Raji (cell line): ENCODE results near the gene SLC37A1.

Experiments used
- POLR2A ChIP-seq: IDR thresholded peaks from 2 replicates; pipeline ENCODE4 v1.6.1; 2011; ENCODE audit warnings: low read depth, low read length, control low read depth; ENCODE audit not compliant: insufficient read depth

SLC37A1 gene

DNA sequence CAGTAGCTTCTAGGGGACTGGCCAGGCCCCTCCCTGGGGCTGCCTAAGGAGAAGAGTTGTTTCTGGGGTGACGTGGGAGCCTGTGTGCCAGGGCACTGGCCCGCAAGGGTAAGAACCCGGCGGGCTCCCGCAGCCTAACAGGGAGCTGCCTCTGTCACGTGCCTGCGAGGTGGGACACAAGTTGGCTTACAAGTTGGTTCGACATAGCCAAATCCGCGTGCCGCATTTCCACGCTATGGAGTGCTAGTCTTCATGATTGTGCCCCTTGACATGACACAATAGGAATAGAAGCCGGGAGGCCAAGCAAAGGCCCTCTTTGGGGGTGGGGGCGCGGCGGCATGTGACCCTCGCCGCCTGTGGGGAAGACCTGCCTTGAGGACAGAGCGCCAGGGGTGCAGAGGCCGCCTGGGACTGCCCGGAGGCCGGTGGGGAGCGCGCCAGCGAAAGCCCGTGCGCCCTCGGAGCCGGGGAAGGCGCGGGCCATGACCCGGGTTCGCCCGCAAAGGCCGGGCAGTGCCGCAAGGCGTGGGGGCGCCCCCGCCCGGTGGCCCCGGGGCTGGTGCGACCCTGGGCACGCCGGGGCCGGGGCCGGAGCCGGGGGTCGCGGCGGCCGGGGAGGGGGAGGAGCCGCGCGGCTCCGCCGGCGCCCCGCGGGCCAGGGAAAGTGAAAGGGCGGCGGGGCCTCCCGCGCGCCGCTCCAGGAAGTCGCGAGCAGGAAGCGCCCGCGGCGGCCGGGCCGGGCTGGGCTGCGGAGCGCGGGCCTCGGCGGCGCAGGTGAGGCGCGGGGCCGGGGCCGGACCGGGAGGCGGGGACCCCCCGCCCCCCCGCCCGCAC lies at the start of gene SLC37A1:
Gene SLC37A1 (plus strand): TSS at position 702 of the 834 bp plus-strand sequence. CDS start 4,603 bp downstream, outside the sequence.
- TF ChIP-seq POLR2A, result no peak

DNA sequence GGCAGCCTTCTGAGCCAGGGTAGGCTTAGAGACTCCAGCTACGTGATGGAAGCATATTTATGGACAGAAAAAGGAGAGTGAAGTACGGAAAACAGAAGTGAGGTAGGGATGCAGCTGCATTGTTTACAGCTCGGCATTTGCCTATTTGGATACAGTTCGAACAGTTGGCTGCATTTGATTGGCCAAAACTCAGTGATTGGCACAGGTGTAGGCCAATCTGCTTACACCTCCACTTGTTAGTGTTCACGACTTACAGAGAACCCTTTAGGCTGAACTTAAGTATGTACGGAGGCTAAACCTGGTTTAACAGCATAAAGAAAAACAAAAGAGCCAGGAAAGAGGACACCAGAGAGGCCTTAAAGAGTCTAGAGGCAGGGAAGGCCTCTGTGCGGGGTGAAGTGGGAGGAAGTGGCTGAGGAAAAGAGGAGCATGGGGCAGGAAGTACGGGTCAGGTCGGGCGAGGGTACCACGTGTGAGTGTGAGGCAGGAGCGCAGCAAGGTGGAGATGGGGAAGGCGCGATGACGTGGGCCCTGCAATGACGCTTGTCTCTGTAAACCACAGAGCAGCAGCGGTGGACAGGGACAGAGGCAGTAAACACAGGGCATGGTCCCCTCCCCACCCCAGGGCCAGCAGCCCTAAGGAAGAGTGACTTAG lies 49.7 kb upstream of the SLC37A1 start:
- 0 out of 2 replicates have a peak, but pooled peaks have one; percentile 6 for TF ChIP-seq POLR2A

DNA sequence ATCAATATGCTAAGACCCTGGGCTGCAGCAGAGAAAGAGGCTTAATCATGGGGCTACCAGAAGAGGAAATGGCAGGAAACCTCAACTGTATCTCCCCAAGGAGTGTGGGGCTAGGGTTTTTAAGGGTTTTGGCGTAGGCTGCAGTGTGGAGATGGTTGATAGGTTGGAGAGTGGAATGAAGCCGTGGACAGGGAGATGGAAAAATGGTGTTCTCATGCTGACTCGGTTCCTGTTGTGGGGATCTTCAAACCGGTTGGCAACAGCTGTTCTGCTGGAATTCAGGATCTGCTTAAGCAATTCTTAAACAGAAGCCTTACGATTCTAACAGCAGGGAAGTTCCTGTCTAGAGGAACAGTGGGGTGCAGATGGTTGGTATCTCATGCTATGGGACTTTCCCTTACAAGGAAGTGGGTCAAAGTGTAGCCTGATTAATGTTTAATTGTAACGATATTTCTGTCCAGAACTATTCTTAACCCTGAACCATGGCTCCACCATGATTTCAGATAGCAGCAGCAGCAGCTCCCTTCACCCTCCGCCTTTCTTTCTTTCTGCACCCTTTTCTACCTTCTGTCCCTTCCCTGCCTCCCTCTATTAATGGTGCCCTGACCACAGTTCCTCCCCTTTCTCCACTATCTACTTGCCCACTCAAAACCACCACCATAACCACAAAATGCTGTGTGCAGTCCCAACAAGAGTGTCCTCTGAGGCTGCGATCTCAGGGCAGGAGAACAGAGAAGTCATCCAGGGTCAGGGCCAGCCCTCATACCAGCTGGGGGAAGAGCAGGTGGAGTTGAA lies 48.4 kb upstream of the SLC37A1 start:
- TF ChIP-seq POLR2A, result no peak

DNA sequence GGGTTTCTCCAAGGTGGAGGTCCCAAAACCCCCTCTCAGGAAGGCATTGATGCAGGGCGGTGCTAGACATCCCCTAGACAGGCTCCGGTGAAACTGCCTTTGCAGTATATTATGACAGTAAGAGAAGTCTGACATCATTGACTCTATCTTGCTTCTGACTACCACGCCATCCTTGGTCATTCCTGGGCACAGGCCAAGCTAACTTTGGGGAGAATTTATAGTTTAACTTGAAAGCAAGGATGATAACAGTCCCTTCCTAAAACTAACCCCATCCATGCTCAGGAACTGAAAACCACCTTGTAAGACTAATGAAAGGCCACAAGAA lies 47.9 kb upstream of the SLC37A1 start:
- no peak for TF ChIP-seq POLR2A

DNA sequence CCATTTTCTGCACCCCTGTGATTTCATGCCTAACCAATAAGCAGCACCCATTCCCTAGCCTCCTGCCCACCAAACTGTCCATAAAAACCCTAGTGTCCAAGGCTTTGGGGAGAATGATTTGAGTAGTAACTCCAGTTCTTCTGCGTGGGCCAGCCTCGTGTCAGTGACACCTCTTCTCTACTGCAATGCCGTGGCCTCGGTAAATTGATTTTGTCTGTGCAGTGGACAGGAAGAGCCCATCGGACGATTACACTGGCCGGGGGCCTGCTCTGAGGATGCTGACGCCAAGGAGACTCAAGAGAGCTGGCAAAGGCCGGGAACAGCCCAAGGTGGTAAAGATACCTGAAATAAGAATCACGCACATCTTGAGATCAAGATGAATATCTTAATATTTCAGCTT lies 47.0 kb upstream of the SLC37A1 start:
- TF ChIP-seq POLR2A, result no peak

DNA sequence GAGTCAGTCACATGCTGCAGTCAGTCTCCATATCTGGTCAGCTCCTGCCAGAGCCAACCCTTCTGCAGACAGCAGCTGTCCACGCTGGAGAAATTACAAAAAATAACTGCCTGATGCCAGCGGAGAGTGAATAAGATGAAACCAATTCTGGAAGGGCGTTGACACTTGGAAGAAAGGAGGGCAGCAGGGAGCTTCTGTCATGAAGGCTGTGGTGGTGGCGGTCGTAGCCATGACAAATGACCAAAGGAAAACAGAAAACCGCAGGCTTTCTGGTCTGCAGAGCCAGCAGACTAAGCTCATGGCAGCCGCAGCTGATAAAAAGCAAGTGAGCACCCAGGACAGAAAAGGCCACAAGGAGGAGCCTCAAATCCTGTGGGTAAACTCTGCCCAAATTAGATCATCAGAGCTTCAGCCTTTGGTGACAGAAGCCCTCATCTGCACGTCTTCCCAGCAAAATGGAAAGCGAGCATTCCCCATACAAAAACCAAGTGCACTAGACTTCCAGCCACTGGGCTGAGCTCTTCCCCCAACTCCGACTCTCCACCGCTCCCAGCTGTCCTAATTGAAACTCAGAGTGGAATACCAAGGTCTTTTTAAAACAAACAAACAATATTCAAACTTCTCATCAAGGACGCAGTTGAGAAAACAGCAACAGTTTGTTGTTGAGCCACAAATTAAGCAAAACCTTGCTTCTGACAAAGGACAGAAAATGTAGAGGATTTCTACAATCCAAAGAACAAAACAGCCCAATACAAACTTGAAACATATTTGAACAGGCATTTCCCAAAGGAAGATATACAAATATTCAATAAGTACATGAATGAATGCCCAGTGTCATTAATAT lies 46.3 kb upstream of the SLC37A1 start:
- no peak for TF ChIP-seq POLR2A

DNA sequence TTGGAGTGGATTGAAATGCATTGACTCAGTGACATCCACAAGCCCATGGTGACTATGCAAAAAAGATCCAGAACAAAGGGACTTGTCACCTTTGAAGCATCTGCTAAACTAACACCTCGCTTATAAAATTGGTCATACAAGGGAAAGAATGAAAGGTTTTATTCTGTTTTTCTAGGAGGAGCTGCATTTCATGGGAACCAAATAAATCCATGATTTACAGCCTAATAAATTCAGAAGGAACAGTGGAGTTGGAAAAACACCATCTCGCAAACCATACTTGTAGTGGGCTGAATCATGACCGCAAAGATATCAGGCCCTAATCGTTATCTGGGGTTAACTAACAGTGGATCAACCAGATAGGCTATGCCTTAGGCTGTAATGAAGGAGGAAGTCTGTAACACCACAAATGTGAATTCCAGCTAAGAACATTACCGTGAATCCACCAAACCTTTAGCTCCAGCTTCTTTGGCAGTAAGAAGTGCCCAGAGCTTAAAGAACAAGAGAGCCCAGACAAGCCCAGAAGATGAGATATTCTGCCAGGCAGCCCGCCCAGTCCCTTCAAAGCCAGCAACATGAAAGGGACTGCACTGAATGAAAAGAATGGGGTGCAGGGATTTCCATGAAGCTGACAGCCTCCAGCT lies 45.0 kb upstream of the SLC37A1 start:
- TF ChIP-seq POLR2A, result no peak

DNA sequence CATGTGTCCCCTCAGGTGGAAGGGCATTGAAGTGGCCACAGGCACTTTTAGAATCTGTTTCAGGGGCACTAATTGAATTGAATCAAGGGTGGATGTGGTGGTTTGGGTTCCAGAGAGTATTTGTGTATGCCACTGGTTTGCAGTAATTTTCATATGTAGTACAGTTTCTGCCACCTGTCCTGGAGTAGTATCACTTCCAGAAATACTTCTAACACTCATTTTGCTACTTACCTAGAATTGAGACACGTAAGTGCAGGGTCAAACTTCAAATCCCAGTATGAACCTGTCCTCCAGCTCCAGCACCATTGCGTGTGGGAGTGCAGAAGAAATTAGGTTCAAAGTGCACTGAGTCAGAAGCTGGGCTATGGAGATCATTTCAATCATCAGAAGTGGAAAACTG lies 44.4 kb upstream of the SLC37A1 start:
- no peak for TF ChIP-seq POLR2A

DNA sequence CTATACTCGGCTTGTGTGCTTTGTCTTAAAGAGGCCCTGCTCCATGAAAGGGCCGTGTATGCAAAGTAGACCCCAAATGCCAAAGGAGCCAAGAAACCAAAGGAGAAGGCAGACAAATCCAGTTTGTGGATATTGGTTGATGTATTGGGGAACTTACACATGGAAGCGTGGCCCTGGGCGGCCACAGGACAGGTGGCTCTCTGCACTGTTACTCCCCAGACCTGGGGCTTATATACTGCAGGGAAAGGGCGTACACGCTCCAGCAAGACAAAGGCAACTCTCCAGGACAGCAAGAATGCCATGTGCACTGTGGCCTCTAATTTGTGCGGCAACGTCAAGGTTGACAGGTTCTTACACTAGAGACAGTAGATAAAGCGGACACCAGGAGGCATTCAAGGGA lies 42.4 kb upstream of the SLC37A1 start:
- no peak for TF ChIP-seq POLR2A

DNA sequence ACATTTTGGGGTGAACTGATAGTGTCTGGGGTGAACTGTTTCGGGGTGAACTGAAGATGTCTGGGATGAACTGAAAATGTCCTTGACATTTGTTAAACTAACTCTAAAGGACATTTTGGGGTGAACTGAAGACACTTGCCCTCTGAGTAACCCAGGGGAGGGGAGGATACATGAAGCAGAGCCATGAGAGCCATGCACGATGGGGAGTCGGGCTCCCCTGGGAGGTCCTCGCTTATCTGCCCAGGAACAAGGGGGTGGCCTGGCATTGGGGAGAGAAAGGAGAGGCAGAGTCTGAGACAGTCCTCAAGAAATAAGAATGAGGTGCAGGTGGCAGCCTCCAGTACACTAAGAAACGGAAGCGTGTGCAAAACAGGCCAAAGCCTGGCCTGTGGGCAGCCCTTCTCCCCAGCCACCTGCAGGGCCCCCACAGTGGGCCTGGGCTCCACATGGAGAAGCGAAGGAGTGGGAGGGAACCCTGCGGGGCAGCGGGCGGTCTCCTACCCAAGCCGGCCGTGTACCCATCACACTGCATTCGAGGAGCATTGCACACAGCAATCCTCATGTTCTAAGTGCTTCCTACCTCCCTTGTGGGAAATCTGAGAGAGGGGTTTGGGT lies 41.8 kb upstream of the SLC37A1 start:
- no peak for TF ChIP-seq POLR2A

DNA sequence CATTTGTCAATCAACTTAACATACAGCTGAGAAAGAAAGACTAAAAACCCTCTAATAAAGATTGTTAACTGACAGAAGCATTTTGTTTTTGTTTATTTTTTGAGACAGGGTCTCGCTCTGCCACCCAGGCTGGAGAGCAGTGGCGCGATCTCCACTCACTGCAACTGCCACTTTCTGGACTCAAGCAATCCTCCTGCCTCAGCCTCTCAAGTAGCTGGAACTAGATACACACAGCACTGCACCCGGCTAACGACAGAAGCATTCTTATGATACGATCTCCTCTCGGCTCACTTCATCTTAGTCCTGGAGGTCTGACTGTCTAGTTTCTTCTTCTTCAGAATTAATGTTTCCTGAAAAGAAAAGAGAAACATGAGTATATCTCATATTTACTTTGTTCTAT lies 41.1 kb upstream of the SLC37A1 start:
- TF ChIP-seq POLR2A, result no peak

DNA sequence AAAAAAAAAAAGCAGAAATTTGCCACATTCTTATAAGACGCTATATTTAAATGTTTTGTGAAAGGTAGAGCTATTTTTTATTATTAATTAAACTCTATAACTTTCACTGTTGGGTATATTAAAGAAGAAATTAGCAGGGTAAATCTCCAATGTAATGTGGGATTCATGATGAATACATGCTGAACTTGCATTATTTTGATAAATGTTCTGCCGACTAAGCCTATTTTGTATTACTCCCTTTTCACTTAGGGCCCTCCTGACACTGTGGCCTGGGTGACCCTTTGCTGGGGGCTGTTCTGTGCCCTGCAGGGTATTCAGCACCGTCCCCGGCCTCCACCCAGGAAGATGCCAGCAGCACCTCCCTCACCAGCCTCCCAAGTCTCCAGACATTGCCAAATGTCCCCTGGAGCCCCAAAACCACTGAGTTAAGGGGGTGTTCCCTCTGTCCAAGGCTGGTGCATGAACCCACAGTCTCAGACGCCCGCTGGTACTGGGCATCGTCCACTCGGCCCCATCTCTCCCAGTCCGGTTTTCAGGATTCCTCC lies 40.1 kb upstream of the SLC37A1 start:
- TF ChIP-seq POLR2A, result no peak

DNA sequence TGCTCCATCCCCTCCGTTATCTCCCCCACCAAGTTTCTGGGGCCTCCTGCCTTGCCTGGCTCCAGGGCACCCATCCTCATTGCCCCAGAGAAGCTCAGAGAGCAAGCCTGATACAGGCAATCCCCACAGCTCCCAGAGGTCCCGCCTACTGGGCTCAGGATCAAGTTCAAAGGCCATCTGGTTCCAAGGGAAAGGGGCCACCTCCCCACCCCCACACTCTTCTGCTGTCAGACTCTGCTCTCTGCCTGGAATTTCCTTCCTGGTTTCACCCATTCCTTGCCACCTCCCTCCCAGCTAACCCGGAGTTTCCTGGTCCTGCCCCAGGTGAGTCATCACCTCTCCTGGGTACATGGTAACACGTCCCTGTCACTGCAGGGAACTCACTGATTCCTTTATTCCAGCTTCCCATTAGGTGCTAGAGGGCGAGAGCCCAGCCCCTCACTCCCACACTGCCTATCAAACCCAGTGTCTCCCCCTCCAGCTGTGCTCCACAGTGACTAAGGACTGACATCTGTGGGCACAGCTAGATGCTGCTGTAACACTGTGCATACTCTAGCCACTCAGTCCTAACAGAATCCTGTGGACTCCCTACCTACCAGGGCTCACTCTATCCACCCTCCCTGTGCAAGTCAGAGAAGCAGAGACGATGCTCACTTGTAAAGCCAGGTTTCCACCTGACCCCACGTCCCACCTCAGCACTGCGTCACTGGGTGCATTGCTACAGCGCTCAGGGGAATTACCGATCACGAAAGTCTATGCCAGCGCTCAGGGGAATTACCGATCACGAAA lies 39.4 kb upstream of the SLC37A1 start:
- TF ChIP-seq POLR2A, result no peak
